ENCODE results near the gene CLEC20A.

DNA sequence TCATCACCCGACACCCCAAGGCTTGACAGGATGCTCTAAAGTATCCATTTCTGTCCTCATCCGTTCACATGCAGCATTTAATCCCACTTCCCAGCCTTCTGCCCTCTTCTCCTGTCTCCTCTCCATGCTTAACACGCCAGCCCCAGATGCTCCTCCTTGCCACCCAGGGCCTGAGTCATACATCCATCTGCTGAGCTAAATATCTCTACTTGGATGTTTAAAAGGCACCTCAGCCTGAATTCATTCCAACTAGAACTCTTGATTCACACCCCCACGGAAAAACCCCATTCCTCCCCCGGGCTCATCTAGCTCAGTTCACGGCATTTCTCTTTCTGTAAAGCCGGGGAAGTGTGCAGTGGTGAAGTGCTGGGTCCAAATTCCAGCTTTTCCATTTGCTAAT is 43.9 kb upstream of the CLEC20A start:
- TF ChIP-seq EZH2 (optimal IDR thresholded peaks at IDR 0.05; ENCODE audit: low read depth, low read length) = no peak
- TF ChIP-seq EZH2phosphoT487 (IDR thresholded peaks at IDR 0.05; ENCODE audit: low read length) = no peak

Measured in MM.1S (cell line).